Keratinocyte (primary cell): ENCODE data around the gene BDH2. TPM values are rescaled to one million over a fixed set of nuclear protein-coding genes. Genes with fewer than 3 reads are reported as not detected.

Experiments
- DNase-seq: peaks from one replicate; pipeline ENCODE4 v3.0.0-alpha.2; 2011; ENCODE audit warnings: low read depth, missing footprints, low spot score
- FAIRE-seq: peaks from 2 replicates; lab custom pipeline; 2011; peaks lifted over from hg19 to GRCh38; lab: Jason Lieb, UNC
- H2AFZ ChIP-seq: 2 replicates; pipeline ENCODE4 v1.6.0; 2012; ENCODE audit warnings: low read length, control low read depth, inconsistent platforms; ENCODE audit not compliant: control insufficient read depth
- H3K27ac ChIP-seq: 2 replicates; pipeline ENCODE4 v1.5.1; 2011; ENCODE audit warnings: low read length; ENCODE audit not compliant: control insufficient read depth, insufficient read depth
- H3K27me3 ChIP-seq: 3 replicates; pipeline ENCODE4 v1.6.0; 2011; ENCODE audit warnings: low read length; ENCODE audit not compliant: control insufficient read depth, insufficient read depth; ENCODE audit errors: extremely low read depth
- H3K36me3 ChIP-seq, 2 experiments: 2 replicates in 1 of 2; 3 replicates in 1 of 2; pipeline ENCODE4 v1.5.1; 2011; ENCODE audit warnings: low read length in 2 of 2, mild to moderate bottlenecking in 1 of 2; ENCODE audit not compliant: control insufficient read depth in 2 of 2, insufficient read depth in 2 of 2; ENCODE audit errors: extremely low read depth in 1 of 2
- H3K4me1 ChIP-seq: 3 replicates; pipeline ENCODE4 v1.5.1; 2011; ENCODE audit warnings: low read length; ENCODE audit not compliant: control insufficient read depth, insufficient read depth; ENCODE audit errors: extremely low read depth
- H3K4me2 ChIP-seq: 3 replicates; pipeline ENCODE4 v1.6.0; 2011; ENCODE audit warnings: low read depth, low read length; ENCODE audit not compliant: control insufficient read depth, insufficient read depth; ENCODE audit errors: extremely low read depth
- H3K4me3 ChIP-seq, 3 experiments: fragments of 200-600 bp in 1 of 3; sonication (generic) in 1 of 3; 2 replicates in 2 of 3; 3 replicates in 1 of 3; pipeline ENCODE4 v1.5.1; 2011 to 2016; ENCODE audit warnings: low read length in 3 of 3, mild to moderate bottlenecking in 3 of 3, control low read depth in 2 of 3, inconsistent platforms in 1 of 3, low read depth in 1 of 3, mixed read lengths in 1 of 3, mixed run types in 1 of 3, moderate library complexity in 1 of 3; ENCODE audit not compliant: control insufficient read depth in 2 of 3, insufficient read depth in 2 of 3; ENCODE audit errors: extremely low read depth in 1 of 3
- H3K79me2 ChIP-seq: 2 replicates; pipeline ENCODE4 v1.6.0; 2012; ENCODE audit warnings: low read length; ENCODE audit not compliant: control insufficient read depth, insufficient read depth
- H3K9ac ChIP-seq: 3 replicates; pipeline ENCODE4 v1.6.0; 2011; ENCODE audit warnings: low read length; ENCODE audit not compliant: control insufficient read depth, insufficient read depth; ENCODE audit errors: extremely low read depth
- H3K9me1 ChIP-seq: 3 replicates; pipeline ENCODE4 v1.6.0; 2011; ENCODE audit warnings: low read length; ENCODE audit not compliant: control insufficient read depth, insufficient read depth; ENCODE audit errors: extremely low read depth
- H3K9me3 ChIP-seq: 2 replicates; pipeline ENCODE4 v1.5.1; 2012; ENCODE audit warnings: low read depth, low read length; ENCODE audit not compliant: control insufficient read depth
- H4K20me1 ChIP-seq: 3 replicates; pipeline ENCODE4 v1.6.0; 2011; ENCODE audit warnings: low read length; ENCODE audit not compliant: control insufficient read depth, insufficient read depth; ENCODE audit errors: extremely low read depth
- CTCF ChIP-seq, 3 experiments: IDR thresholded peaks in 1 of 3; conservative IDR thresholded peaks in 1 of 3; optimal IDR thresholded peaks in 1 of 3; 2 replicates in 2 of 3; 3 replicates in 1 of 3; pipeline versions ENCODE3 to v1.5.1; 2011; ENCODE audit warnings: low read length in 3 of 3, mild to moderate bottlenecking in 3 of 3, moderate library complexity in 2 of 3, control low read depth in 1 of 3, inconsistent platforms in 1 of 3; ENCODE audit not compliant: insufficient read depth in 2 of 3; ENCODE audit errors: extremely low read depth in 1 of 3
- EZH2 ChIP-seq: IDR thresholded peaks from one replicate; pipeline ENCODE4 v1.6.1; 2012; ENCODE audit warnings: inconsistent platforms, mild to moderate bottlenecking, low read length, moderate library complexity
- dilution Hi-C: fragments of 300-500 bp; cut with MboI; formaldehyde crosslinking; loops from one replicate; pipeline ENCODE4 v1.7.0; 2020; ENCODE audit warnings: low sequenced_read_pairs; ENCODE audit not compliant: extremely low pct_ligation_motif_present
- polyA plus RNA-seq, 5 experiments: library from polyadenylated mRNA; depleted of rRNA in 3 of 5; stranded (reverse) in 3 of 5; stranded (forward) in 1 of 5; unstranded in 1 of 5; fragments of >200 nt; gene quantifications; 1 replicate in 1 of 5; 2 replicates in 3 of 5; 3 replicates in 1 of 5; pipeline versions ENCODE4 v1.2.1 to v1.2.3, GENCODE V29; 2011 to 2012; ENCODE audit warnings: missing spikeins in 2 of 5, low read depth in 1 of 5, low replicate concordance in 1 of 5

BDH2 gene
- polyA plus RNA-seq, 1 donor (not counting 4 experiments of a cell fraction or from before 2014, with no cell fraction given), result 58.1 TPM

- no peaks in the 10 kb centered on the region for H3K79me2 ChIP-seq
- dilution Hi-C loops, result no loop called here
- H3K36me3 ChIP-seq, result peaks cover under 1 to 10% of the 10 kb centered on the region in 2 experiments
- H2AFZ ChIP-seq, result no peak overlapping the region
- H3K4me3 ChIP-seq, result no peak overlapping the region
- no peak overlapping the region for H3K9ac ChIP-seq
- H3K4me1 ChIP-seq, result no peaks in the 10 kb centered on the region
- no peaks in the 10 kb centered on the region for H3K9me1 ChIP-seq
- H3K27ac ChIP-seq, result no peak overlapping the region
- DNase-seq (no peak), FAIRE-seq (no peak)
- no peaks in the 10 kb centered on the region for H4K20me1 ChIP-seq
- H3K27me3 ChIP-seq, result no peaks in the 10 kb centered on the region
- no peak for TF ChIP-seq CTCF (optimal IDR thresholded peaks at IDR 0.05 in 1 of 3, IDR thresholded peaks at IDR 0.05 in 1 of 3, conservative IDR thresholded peaks at IDR 0.05 in 1 of 3; ENCODE audit: extremely low read depth in 1 of 3, insufficient read depth in 2 of 3, low read length in 3 of 3)
- TF ChIP-seq EZH2, result no peak
- no peaks in the 10 kb centered on the region for H3K9me3 ChIP-seq
- H3K4me2 ChIP-seq, result no peak overlapping the region
These were observed 68.8 kb downstream of the BDH2 start for GRCh38 chr4:103030791-103031190.

- no peaks in the 10 kb centered on the region for H3K9me1 ChIP-seq
These were observed 70.3 kb downstream of the BDH2 start for GRCh38 chr4:103029300-103029699.

More at GRCh38 chr4:103029300-103029699, 70.3 kb downstream of the BDH2 start:
- no peak overlapping the region for H2AFZ ChIP-seq
- H3K9me3 ChIP-seq, result no peaks in the 10 kb centered on the region
- no peaks in the 10 kb centered on the region for H3K27me3 ChIP-seq
- H3K4me3 ChIP-seq, result no peak overlapping the region
- FAIRE-seq (no peak), DNase-seq (no peak)
- H4K20me1 ChIP-seq, result no peaks in the 10 kb centered on the region
- H3K9ac ChIP-seq, result no peak overlapping the region
- H3K79me2 ChIP-seq, result no peaks in the 10 kb centered on the region
- no peak overlapping the region for H3K4me2 ChIP-seq
- H3K36me3 ChIP-seq, result peaks cover 2 to 10% of the 10 kb centered on the region in 2 experiments
- H3K27ac ChIP-seq, result no peak overlapping the region
- no peaks in the 10 kb centered on the region for H3K4me1 ChIP-seq
- dilution Hi-C loops, result no loop called here
- TF ChIP-seq EZH2 (no peak), CTCF (optimal IDR thresholded peaks at IDR 0.05 in 1 of 3, IDR thresholded peaks at IDR 0.05 in 1 of 3, conservative IDR thresholded peaks at IDR 0.05 in 1 of 3; ENCODE audit: extremely low read depth in 1 of 3, insufficient read depth in 2 of 3, low read length in 3 of 3) (no peak)

Other genes starting within 250 kb of the BDH2 start
- 20.8 to 36.6 TPM (median 21.6 TPM) in 3 replicates for gene CISD2, start 230.8 kb downstream of the BDH2 start, polyA plus RNA-seq
- 0.07 to 0.26 TPM in 2 of 3 replicates, not detected in the other for gene SLC9B1, start 80.1 kb downstream of the BDH2 start, polyA plus RNA-seq
- 10.8 to 14.6 TPM (median 14.0 TPM) in 3 replicates for gene SLC9B2, start 23.1 kb downstream of the BDH2 start, polyA plus RNA-seq
- gene CENPE, start 98.5 kb upstream of the BDH2 start, polyA plus RNA-seq, result 1.1 to 6.1 TPM (median 3.9 TPM) in 3 replicates